Measurements from ENCODE around the gene SPDEF.

Gene SPDEF

DNA sequence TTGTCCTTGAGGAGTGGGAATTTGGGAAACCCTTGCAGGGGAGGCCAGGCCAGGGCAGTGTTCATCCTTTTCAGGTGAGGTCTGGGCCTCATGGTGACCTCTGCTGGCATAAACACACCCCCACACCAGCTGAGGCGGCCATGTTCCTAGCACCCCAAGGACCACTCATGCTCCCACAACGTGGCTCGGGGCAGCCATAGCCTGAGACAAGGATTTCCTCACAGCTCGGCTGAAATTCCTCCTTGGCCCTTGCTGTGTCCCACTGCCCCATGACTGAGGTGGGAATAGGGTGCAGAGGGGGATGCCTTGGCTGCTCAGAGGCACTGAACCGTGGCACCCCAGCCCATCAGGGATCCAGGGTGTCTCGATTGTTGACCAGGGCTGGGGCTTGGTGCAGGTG lies 27.3 kb upstream of the SPDEF start:
- DNase-seq, result no peak

DNA sequence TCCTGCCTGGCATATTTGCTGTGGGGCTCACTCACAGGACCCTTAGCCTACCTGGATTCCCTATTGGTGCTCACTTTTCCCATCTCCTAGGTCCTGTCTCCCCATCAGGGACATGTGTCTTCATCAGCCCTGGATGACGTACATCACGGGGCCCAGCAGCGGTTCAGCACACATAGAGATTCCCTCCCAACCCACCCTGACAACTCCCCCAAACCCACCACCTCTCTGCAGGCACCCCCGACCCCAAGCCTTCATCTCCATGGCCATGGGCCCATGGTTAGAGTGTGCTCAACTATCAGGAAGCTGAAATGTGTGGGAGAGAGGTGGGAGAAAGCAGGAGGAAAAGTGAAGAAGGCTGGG lies 25.4 kb upstream of the SPDEF start:
- DNase-seq, result no peak

DNA sequence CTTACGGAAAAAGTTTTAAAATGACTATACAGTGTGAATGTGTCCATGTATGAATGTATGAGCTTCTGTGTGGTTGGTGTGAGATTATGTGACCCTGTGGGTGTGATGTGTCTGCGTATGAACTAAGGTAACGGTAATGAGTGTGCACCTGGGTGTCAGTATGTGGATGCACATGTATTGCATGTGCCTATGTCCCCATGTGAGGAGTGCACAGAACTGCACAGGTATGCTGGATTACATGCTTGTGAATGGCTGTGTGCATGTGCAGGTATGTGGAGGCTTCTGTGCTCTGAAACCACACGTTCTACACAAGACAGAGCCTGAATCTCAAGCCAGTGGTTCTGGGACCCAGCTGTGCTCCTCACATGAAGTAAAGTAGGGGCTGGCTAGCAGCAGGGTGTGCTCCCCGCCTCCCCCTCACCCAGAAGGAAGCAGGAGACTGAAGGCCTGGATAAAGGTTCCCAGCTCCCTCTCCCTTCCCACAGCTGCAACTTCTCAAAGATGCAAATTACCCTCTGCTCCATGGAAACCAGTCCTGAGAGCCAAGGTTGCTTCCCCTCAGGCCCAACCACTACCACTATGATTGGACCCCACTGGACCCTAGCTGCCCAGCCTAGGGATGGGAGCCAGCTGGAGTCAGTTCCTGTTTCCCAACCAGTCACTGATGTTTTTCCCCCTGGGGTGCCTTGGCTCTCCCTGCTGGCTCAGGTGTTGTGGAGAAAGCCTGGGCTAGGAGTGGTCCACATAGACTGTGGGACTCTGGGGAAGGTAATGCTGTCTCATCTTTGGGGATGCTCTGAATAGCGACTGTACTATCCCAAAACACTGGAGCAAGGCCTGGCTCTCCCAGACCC lies 24.8 kb upstream of the SPDEF start:
- DNase-seq, result no peak

DNA sequence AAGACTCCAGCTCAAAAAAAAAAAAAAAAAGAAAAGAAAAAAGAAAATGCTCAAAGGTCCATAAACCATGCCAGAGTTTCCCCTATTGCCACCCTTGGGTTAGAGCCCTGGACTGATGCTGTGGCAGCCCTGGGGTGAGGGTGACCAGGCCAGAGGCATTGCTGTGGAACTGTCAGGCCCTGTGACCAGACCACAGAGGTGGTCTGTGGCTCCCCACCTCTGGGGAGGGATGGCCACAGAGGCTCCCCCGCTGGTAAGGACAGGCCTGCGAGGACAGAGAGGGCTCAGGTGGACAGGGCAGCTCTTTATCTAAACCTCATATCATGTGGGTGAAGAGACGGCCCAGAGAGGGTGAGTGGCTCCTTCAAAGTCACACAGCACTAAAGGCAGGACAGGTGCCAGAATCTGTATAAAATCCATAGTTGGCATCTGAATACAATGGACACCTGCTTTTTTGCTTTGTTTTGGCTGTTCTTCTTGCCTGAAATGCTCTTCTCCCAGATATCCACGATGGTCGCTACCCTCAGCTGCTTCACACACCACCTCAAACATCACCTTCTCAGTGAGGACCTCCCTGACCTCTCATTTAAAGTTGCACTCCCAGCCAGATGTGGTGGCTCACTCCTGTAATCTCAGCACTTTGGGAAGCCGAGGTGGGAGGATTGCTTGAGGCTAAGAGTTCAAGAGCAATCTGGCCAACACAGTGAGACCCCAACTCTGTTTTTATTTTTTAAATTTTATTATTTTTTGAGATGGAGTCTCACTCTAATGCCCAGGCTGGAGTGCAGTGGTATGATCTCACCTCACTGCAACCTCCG lies 22.5 kb upstream of the SPDEF start:
- DNase-seq, result no peak

DNA sequence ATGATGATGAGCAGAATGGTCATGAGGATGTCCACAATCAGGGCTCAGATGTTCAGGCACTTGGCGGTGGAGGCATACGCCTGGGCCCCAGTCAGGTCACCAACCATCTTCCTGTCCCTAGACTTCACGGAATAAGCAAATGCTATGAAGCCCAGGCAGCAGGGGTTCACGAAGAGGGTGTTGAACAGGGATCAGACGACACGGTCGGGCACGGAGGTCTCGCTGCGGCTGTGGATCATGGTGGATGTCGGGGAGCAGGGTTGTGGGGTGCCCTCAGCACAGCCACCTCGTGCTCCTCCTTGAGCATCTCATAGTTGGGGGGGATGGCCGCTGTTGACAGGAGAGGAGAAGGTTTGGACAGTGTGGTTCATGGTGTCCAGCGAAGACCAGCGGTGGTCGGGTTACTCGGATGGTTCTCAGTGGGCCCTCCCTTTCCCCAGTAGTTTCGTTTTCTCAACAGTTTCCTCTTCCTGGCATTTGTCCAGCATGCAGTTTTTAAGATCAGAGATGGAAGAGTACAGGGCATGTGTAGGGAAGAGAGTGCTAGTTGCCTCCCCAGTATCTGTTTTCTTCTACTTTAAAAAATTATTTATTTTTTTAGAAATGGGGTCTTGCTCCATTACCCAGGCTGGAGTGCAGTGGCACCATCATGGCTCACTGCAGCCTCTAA lies 20.3 kb upstream of the SPDEF start:
- no peak for DNase-seq

DNA sequence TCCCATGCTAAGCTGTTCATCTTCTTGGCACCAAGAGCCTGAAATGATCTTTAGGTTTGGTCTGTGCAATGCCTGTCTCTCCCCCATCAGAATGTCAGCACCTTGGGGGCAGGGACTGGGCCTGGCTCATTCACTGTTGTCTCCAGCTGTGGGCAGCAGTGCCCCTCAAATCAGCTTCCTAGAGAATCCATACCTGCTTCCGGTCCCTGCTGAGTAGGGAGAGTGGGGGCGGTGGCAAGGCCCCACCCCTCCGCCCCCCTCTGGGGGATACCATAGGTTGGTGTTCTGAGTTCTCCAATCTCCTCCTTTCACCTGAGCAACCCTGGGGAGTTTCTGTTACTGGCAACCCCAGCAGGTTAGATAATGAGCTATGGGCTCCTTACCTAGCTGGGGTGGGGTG lies 19.2 kb upstream of the SPDEF start:
- no peak for DNase-seq

DNA sequence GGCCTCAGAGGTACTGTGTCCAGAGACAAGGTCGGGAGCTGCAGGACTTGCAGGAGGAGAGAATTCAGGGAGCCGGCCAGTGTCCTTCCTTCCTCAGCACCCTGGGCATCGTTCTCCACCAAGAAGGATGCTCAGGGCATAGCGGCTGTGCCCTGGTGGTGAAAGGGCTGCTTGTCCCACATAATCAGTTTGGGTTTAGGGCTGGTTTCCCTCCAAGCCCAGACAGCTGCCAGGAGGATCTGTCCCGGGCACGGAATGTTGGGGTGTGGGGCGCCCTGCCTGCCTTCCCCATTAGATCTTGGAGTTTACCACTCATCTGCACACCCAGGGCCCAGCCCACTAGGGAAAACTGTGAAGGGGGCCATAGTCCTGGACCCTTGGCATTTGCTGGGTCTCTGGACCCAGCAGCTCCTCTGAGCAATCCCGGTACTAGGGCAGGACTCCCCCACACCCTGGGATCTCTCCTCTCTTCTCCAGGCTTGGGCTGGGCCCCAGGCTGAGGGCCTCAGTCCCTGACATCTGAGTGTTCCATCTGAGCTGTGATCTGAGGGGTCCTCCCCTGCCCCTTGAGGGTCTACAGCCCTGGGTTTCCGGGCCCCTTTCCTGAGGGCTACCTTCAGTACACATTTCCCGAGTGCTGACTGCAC lies 18.6 kb upstream of the SPDEF start:
- DNase-seq, result no peak

DNA sequence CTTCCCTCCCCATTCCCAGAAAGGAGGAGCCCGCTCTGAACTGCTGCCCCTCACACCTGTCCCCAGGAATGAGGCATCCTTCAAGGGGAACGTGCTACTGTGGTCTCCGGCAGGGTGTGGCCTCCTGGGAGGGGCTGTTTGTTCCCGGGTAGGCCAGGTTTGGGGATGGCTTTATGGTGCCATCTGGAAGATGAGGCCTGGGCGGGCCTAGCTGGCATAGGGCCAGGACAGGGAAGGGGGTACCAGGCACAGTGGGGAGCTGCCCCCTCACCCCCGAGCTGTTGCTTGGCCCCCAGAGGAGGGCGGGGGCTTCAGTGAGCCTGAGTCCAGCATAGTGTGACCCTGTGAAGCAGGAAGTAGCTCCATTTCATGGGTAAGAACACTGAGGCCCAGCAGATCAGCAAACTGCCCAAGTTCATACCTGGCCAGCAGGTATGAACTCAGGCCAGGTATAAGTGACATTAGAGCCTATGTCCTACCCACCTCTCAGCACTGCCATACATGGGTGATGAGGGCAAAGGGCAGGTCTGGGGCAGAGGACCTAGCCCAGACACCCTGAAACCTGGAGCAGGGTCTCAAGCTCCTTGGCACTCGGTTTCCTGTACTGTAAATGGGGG lies 17.5 kb upstream of the SPDEF start:
- DNase-seq, result no peak

DNA sequence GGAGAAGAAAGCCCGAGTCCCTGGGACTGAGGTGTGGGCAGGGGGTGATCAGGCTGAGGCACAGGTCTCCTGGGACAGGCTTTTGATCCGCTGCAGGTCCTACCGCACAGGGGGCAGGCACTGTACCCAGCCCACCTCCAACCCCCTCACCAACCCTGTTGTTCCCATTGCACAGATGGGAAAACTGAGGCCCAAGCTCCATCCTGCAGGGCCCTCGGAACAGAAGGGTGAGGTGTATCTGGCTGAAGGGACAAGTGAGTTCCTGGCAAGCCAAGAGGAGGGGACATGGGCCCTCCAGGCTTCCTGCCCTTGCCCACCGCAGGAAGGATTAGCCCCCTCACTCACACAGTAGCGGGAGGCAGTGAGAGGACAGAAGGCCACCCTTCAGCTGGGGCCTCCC lies 16.5 kb upstream of the SPDEF start:
- no peak for DNase-seq

DNA sequence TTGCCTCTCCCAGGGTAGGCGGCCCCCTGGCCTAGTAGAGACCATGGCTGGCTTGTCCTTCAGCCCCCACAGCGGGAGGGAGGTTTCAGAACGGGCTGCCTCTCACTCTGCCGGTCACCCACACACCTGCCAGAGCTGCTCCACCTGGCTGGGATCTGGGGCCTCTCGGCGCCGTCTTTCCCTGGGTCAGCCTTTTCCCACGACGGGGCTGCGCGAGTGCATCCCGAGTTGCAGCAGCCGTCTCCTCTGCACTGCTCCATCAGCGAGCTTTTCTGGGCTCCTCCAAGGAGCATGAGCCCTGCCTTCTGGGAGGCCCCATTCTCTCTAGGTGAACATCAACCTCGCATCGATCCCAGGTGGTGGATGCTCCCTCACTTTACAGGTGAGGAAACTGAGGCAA lies 15.9 kb upstream of the SPDEF start:
- no peak for DNase-seq

DNA sequence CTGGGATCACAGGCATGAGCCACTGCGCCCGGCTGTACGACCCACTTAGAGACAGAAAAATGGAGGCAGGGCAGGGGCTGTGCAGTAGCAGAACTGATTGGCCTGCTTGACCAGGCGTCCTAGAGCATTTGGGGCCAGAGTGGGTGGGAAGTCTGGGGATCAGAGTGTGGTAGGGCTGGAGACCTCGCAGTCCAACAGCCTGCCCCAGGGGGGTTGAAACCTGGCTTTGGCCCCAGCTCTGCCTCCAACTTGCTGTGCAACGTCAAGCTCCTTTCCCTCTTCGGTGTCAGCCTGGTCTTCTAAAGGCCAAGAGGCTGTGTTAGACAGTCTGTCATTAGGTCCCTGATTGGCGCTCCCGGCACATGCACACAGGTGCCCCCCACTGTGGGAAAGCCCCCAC lies 15.3 kb upstream of the SPDEF start:
- no peak for DNase-seq

DNA sequence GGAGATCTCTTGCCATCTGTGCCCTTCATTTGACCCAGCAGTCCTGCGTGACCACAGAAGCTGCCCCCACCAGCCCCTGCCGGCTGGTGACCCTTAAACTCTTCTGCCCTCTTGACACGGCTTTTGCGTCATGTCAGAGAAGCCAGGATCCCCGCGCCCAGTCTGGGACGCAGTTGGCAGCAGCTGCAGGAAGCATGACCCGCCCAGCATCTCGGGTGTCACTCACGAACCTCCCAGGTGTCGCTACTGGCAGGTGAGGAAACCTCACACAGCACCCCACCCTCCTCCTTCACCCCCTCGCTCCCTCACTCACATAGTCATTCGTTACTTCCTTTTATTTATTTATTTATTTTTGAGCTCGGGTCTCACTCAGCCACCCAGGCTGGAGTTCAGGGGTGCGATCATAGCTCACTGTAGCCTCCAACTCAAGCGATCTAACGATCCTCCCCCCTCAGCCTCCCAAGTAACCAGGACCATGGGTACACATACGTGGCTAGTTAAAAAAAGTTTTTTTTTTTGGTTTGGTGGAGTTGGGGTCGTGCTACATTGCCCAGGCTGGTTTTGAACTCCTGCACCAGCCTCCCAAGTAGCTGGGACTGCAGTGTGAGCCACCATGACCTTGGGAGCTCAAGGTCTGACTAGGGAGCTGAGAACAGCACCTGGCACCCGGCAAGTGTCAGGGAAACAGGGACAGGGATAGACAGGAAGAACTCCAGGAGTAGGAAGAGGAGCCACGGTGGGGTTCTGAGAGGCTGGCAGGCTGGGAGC lies 14.1 kb upstream of the SPDEF start:
- no peak for DNase-seq

DNA sequence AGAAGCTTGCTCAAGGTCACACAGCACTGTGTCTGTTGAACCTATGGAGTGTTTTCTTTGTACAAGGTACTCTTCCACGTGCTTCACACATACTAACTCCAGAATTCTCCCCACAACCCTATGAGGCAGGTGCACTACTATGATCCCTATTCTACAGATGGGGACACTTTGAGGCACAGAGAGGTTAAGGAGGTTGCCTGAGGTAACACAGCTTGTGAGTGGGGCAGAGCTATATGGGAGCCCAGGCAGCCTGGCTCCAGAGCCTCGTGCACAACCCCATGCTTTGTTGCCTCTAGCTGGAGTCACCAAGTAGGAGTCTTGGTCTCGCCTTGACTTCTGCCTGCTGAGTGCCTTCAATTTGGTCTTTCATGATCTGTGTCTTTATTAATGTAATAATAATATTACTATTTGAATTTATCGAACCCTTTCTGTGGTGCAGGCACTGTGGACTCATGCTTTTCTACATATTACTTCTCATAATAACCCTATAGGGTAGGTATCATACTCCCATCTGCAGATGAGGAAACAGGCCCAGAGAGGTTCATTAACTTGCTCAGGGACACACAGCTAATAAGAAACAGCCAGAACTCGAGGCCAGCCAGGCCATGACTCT lies 13.3 kb upstream of the SPDEF start:
- no peak for DNase-seq

DNA sequence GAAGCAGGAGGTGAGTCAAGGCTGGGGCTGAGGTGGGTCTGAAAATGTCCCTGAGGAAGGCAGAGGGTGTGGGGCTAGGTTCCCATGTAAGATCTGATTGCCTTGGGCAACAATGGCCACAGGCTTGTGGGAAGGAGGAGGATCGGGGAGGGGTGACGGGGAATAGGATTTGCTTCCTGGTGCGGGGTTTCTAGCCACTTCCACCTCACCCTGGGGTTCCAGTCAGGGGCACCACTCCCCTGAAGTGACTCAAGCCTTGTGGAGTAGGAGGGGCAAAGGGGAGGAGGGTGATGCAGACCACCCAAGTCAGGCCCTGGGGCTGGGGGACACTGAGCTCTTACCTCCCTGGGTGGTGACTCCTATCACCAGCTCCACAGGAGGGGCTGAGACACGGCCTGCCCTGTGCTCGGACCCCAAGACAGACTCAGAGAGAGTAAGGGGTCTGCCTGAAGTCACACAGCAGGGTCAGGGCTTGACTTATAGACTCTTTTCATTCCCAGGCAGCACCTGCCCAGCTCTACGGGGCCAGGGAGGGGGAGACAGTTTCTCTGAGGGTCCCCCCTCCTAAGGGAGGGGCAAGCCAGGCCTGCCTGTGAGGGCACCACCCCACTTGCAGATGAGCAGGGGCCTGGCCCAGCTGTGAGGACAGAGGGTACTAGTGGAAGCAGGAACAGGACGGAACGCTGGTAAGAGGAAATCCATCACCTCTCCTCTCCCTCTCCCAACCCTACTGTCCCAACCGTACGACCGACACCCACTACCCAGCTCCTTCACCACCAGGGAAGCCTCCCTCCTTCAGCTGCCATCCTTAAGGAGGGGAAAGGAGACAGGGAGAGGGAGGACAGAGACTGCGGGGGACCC lies 12.4 kb upstream of the SPDEF start:
- no peak for DNase-seq

DNA sequence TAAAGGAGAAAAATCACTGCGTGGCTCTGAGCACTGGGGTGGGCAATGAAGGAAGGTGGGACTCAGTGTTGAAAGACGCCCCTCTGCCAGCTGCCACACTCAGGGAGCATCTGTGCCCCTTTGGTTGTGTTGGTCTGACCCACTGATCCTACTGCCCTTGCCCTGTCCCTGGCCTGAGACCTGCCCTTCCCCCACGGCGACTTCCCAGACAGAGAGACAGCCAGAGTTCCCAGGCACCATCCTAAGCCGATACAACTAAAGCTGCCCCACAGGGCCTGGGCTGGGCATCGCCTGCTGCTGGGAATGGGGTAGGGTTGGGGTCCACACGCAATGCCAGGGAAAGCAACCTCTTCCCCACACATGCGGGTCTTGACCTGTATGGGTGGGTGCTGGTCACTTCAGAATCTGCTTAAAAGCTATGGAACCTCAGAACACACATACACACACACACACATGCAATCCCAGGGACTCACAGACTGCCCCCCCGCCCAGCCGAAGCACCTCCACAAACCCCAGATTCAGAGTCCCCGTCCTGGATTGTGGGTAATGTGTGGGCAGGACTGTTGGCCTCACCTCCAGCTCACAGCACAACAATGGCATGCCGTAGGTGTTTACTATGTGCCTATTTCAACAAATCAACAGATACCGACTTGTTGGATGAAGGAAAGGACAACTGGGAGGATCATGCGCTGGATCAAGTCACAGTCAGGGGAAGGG lies 10.9 kb upstream of the SPDEF start:
- no peak for DNase-seq

DNA sequence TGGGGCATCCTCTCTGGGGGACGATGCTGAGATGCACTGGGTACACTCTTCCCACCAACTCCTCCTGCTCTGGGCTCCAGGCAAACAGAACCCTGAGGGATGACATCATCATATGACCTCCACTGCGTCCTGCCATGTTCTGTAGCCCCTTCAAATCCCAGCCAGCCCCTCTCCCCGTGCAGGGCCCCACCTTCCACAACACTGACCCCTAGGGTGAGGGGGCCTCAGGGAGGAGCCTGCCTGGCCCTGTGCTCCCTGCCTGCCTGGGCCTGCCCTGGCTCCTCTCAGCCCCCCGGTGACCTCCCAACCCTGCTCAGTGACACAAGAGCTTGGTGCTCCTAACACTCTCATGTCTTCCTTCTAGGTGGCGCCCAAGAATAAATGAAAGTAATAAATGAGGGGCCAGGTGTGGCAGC lies 9.6 kb upstream of the SPDEF start:
- DNase-seq, result no peak

DNA sequence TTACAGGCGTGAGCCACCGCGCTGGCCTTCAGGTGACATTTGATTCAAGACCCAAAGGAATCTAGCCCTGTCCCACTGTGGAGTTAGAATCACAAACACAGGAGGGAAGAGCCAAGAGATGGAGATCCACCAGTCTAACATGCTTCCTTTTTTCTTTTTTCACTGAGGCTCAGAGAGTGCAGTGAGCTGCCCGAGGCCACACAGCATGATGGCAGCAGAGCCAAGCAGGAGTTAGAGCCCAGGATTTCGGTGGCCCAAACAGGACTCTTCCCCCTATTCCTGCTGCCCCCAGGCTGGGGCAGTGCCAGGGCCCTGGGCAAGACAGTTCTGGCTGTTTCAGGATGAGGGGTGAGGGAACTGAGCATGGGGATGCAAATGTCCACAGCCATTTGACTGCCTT lies 8.1 kb upstream of the SPDEF start:
- DNase-seq, result no peak

DNA sequence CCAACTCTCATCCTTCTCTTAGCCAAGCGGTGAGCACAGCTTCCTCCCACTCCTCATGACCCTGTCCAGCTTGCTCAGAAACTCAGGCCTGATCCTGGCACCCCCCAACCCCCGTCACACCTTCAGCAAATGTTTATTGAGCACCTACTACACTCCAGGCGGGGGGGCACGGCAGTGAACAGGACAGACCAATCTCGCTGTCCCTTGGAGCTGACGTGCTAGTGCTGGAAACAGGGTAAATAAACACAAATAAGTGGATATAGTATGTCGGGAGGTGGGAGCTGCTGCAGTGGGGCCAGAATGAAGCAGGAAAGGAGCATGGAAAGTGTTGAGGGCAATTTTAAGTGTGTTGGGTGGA lies 7.4 kb upstream of the SPDEF start:
- DNase-seq, result no peak

DNA sequence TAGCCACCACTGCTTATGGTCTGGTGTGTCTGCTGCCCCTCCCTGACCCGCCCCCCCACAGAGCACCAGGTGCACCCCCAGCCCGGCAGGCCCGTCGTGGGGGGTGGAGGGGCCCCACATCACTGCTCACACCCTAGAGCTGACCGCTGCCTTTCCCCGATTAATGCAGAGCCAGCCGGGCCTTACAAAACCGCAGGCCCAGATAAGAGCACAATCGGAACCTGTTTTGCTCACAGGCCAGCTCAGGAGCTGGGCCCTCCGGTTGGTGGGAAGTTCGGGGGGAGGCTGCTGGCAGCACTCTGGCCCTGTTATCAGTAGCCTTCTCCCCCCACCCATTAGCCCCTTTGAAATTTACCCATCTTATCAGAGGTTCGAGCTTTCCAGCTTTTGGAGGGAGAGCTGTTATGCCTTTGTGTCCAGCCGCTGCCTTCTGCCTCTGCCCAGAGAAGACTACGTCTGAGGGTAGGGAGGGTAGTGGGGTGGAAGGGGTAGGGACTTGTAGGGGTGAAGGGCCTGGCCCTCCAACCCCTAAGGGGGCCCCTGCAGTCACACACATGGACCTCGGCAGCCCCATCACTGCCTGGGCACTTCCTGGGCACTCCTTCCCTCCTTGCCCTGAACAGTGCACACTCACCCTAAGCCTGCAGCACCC lies 6.9 kb upstream of the SPDEF start:
- no peak for DNase-seq
